BJ (cell line): ENCODE measurements around the gene LRFN4. TPM values are rescaled to one million over a fixed set of nuclear protein-coding genes. Genes with fewer than 3 reads are reported as not detected.

Experiments
- CTCF ChIA-PET: fragments of 350-600 bp; formaldehyde crosslinking; extraction: SDS; loops from one replicate; lab custom pipeline; 2021; ENCODE audit warnings: antibody characterized with exemption, inconsistent platforms; lab: Yijun Ruan, JAX
- POLR2A ChIA-PET: fragments of 300-600 bp; sonication (Branson Sonifier 250); formaldehyde crosslinking; extraction: SDS; loops from one replicate; lab custom pipeline; 2021; ENCODE audit warnings: antibody characterized with exemption; lab: Charles Lee
- DNase-seq: peaks from one replicate; pipeline ENCODE4 v3.0.0-alpha.2; 2011; ENCODE audit warnings: low read depth
- H3K27me3 ChIP-seq: 2 replicates; pipeline ENCODE4 v1.6.0; 2011; ENCODE audit warnings: low read length; ENCODE audit not compliant: control insufficient read depth, insufficient read depth
- H3K36me3 ChIP-seq: 2 replicates; pipeline ENCODE4 v1.5.1; 2011; ENCODE audit warnings: low read length; ENCODE audit not compliant: control insufficient read depth, insufficient read depth
- H3K4me3 ChIP-seq: 2 replicates; pipeline ENCODE4 v1.5.1; 2011; ENCODE audit warnings: low read depth, mild to moderate bottlenecking, control low read depth, low read length
- CTCF ChIP-seq: IDR thresholded peaks from 2 replicates; pipeline ENCODE4 v1.5.1; 2011; ENCODE audit warnings: low read depth, mild to moderate bottlenecking, control low read depth, inconsistent platforms, low read length, moderate library complexity; ENCODE audit not compliant: insufficient read depth
- polyA plus RNA-seq: library from polyadenylated mRNA; depleted of rRNA; stranded (reverse); fragments of >200 nt; gene quantifications from 2 replicates; pipeline ENCODE4 v1.2.3, GENCODE V29; 2011

LRFN4 gene
- polyA plus RNA-seq, 1 experiment, result 15.8 TPM

- no peak for TF ChIP-seq CTCF
- Histone ChIP-seq H3K4me3 (no peak overlapping the region), H3K27me3 (no peaks in the 10 kb centered on the region), H3K36me3 (no peaks in the 10 kb centered on the region)
- ChIA-PET CTCF (no interaction called here), POLR2A (no interaction called here)
- no peak for DNase-seq
Observed at GRCh38 chr11:66879583-66879982, 22.7 kb downstream of the LRFN4 start.

- ChIA-PET CTCF (interaction anchor here (1.4 kb wide), 1 partner anchor 10 kb away, joined by 4 read pairs; no protein-coding TSS in a partner anchor), POLR2A (no interaction called here)
- Histone ChIP-seq H3K27me3 (no peaks in the 10 kb centered on the region), H3K4me3 (no peak overlapping the region), H3K36me3 (no peaks in the 10 kb centered on the region)
- no peak for TF ChIP-seq CTCF
- no peak for DNase-seq
Observed at GRCh38 chr11:66879999-66880398, 23.1 kb downstream of the LRFN4 start.

GRCh38 chr11:66880496-66881450 lies 23.9 kb downstream of the LRFN4 start:
- ChIA-PET CTCF (interaction anchor here (0.7 to 1.4 kb wide), 2 partner anchors 11 to 14 kb away, joined by 4 to 6 read pairs; no protein-coding TSS in a partner anchor), POLR2A (no interaction called here)
- no peak for TF ChIP-seq CTCF

GRCh38 chr11:66881451-66881835 lies 24.6 kb downstream of the LRFN4 start:
- no peak for TF ChIP-seq CTCF
- ChIA-PET CTCF (interaction anchor here (0.7 to 1.4 kb wide), 5 partner anchors 12 to 264 kb away, joined by 3 to 6 read pairs (median 4); no protein-coding TSS in a partner anchor), POLR2A (no interaction called here)
- no peak for DNase-seq
- no peak overlapping the region for H3K4me3 ChIP-seq
- H3K27me3 ChIP-seq, result no peaks in the 10 kb centered on the region
- no peaks in the 10 kb centered on the region for H3K36me3 ChIP-seq

More at GRCh38 chr11:66880496-66881450, 23.9 kb downstream of the LRFN4 start:
- DNase-seq, result no peak
- Histone ChIP-seq H3K4me3 (no peak overlapping the region), H3K27me3 (no peaks in the 10 kb centered on the region), H3K36me3 (no peaks in the 10 kb centered on the region)

- Histone ChIP-seq H3K27me3 (no peaks in the 10 kb centered on the region), H3K4me3 (no peak overlapping the region), H3K36me3 (no peaks in the 10 kb centered on the region)
- ChIA-PET CTCF (interaction anchor here (0.8 to 1.4 kb wide), 4 partner anchors 74 to 265 kb away, joined by 3 to 4 read pairs (median 3); no protein-coding TSS in a partner anchor), POLR2A (no interaction called here)
- DNase-seq, result no peak
- no peak for TF ChIP-seq CTCF
Observed at GRCh38 chr11:66881927-66882452, 25.1 kb downstream of the LRFN4 start.
